Spleen (tissue), 11 donors: ENCODE data around the gene RND3. TPM values are rescaled to one million over a fixed set of nuclear protein-coding genes. Genes with fewer than 3 reads are reported as not detected.

Experiments
- DNase-seq: peaks from one replicate; pipeline ENCODE4 v3.0.0-alpha.2; 2020
- H3K27ac ChIP-seq, 8 donors: fragments of 200-600 bp; sonication (generic) in 7 of 8; 1 replicate in 4 of 8; 2 replicates in 4 of 8; pipeline versions ENCODE4 v1.5.0 to v1.8.0; 2016 to 2021; ENCODE audit warnings: inconsistent platforms in 4 of 8, mild to moderate bottlenecking in 4 of 8, moderate library complexity in 1 of 8
- H3K27me3 ChIP-seq, 7 donors: fragments of 200-600 bp; sonication (generic) in 6 of 7; replicated peaks in 1 of 7; 1 replicate in 4 of 7; 2 replicates in 3 of 7; pipeline versions ENCODE4 v1.5.0 to v1.8.0; 2016 to 2021; ENCODE audit warnings: inconsistent platforms in 3 of 7, mild to moderate bottlenecking in 1 of 7
- H3K36me3 ChIP-seq, 6 donors: fragments of 200-600 bp; sonication (generic) in 5 of 6; 1 replicate in 4 of 6; 2 replicates in 2 of 6; pipeline versions ENCODE4 v1.5.0 to v1.8.0; 2016 to 2021; ENCODE audit warnings: inconsistent platforms in 2 of 6
- H3K4me1 ChIP-seq, 6 donors: fragments of 200-600 bp; sonication (generic) in 5 of 6; 1 replicate in 3 of 6; 2 replicates in 3 of 6; pipeline versions ENCODE4 v1.5.0 to v1.8.0; 2016 to 2021; ENCODE audit warnings: inconsistent platforms in 3 of 6
- H3K4me3 ChIP-seq, 8 donors: fragments of 200-600 bp; sonication (generic) in 7 of 8; 1 replicate in 4 of 8; 2 replicates in 4 of 8; pipeline versions ENCODE4 v1.5.0 to v1.8.0; 2016 to 2021; ENCODE audit warnings: inconsistent platforms in 4 of 8, mild to moderate bottlenecking in 4 of 8, moderate library complexity in 2 of 8
- H3K9me3 ChIP-seq, 8 donors: fragments of 200-600 bp; sonication (generic) in 7 of 8; 1 replicate in 4 of 8; 2 replicates in 4 of 8; pipeline versions ENCODE4 v1.5.0 to v1.8.0; 2016 to 2021; ENCODE audit warnings: inconsistent platforms in 4 of 8
- CTCF ChIP-seq, 11 experiments: fragments of 200-600 bp in 7 of 11; fragments of 450-650 bp in 4 of 11; sonication (generic) in 4 of 11; IDR thresholded peaks in 8 of 11; conservative IDR thresholded peaks in 3 of 11; 1 replicate in 7 of 11; 2 replicates in 4 of 11; pipeline versions ENCODE4 v1.4.0 to v1.8.0; 2016 to 2021; ENCODE audit warnings: antibody characterized with exemption in 11 of 11, inconsistent platforms in 4 of 11, mild to moderate bottlenecking in 1 of 11
- POLR2A ChIP-seq, 3 donors: fragments of 450-650 bp; IDR thresholded peaks; one replicate each; pipeline ENCODE4 v1.5.1; 2017; ENCODE audit warnings: antibody characterized with exemption in 3 of 3, mild to moderate bottlenecking in 1 of 3
- POLR2AphosphoS5 ChIP-seq, 3 donors: sonication (generic); formaldehyde crosslinking; IDR thresholded peaks; one replicate each; pipeline ENCODE4 v1.5.1; 2017; ENCODE audit warnings: antibody characterized with exemption in 3 of 3
- WGBS, 5 donors: extraction: QIAGEN DNeasy Blood & Tissue Kit in 3 of 5; methylation state at CpG; one replicate each; pipeline versions ENCODE4 v1.1.5 to v1.1.7; 2013 to 2018; 5-methylcytosine and 5-hydroxymethylcytosine counted together
- intact Hi-C: fragments of 100-400 bp; cut with DNase I; formaldehyde crosslinking; loops from one replicate; pipeline ENCODE4 v1.15.0; 2023; ENCODE audit warnings: low total_unique reads
- polyA plus RNA-seq, 3 donors: library from polyadenylated mRNA; stranded (reverse); fragments of 200-250 nt; gene quantifications; one replicate each; pipeline ENCODE4 v1.2.1, GENCODE V29; 2013
- total RNA-seq, 7 donors: library from RNA; depleted of rRNA in 3 of 7; stranded (reverse); fragments of >200 nt in 3 of 7; fragmentation: NEBNext Ultra II Directional in 4 of 7; extraction: Animal tissue kit (Norgen Biotek cat#: 25700) in 4 of 7; gene quantifications; one replicate each; pipeline versions ENCODE4 v1.1.0 to v1.2.1, GENCODE V29; 2016 to 2021
- donor health status: healthy with polysubstance abuse.
- donor health status: DM: no; HTN: no; CAD: no; lungs with moderate emphysema.
- donor health status: DM: no; HTN: no; CAD: no.
- donor health status: Bipolar disorder and iron deficiency.
- donor health status: healthy.
- donor health status: DM: no; HTN: no; CAD: no.
- donor health status: DM: yes; HTN: yes; CAD: no.

Gene RND3
- total and polyA plus RNA-seq, 10 donors: 10.3 to 97.0 (median 57.8) TPM

GRCh38 chr2:150482111-150482510 is 5.4 kb downstream of the RND3 start:
- intact Hi-C loops: no loop called here
- Histone ChIP-seq H3K36me3 (no peaks in the 10 kb centered on the region), H3K27me3 (peaks cover 0 to 33% (median 27%) of the 10 kb centered on the region in 7 donors), H3K9me3 (no peaks in the 10 kb centered on the region), H3K27ac (peak overlapping the region in 2 of 8 donors; percentile 82), H3K4me1 (peaks cover 0 to 30% (median 17%) of the 10 kb centered on the region in 6 donors), H3K4me3 (peak overlapping the region in 2 of 8 donors; percentile 57 to 70)
- no peak for DNase-seq
- no peak for TF ChIP-seq POLR2A (IDR thresholded peaks at IDR 0.05)
- TF ChIP-seq POLR2AphosphoS5 (IDR thresholded peaks at IDR 0.05): no peak
- TF ChIP-seq CTCF (IDR thresholded peaks at IDR 0.05 in 8 of 11, conservative IDR thresholded peaks at IDR 0.05 in 3 of 11): no peak

GRCh38 chr2:150480971-150481830 is 6.3 kb downstream of the RND3 start:
- H3K4me1 ChIP-seq: peaks cover 0 to 22% (median 10%) of the 10 kb centered on the region in 6 donors
- 79 to 85% (median 84%) methylated on average over 6 of the region's 6 CpGs for WGBS, 5 donors
- no peak for TF ChIP-seq POLR2A (IDR thresholded peaks at IDR 0.05)
- no peak for TF ChIP-seq POLR2AphosphoS5 (IDR thresholded peaks at IDR 0.05)
- TF ChIP-seq CTCF (IDR thresholded peaks at IDR 0.05 in 8 of 11, conservative IDR thresholded peaks at IDR 0.05 in 3 of 11): no peak
- no peak for DNase-seq
- intact Hi-C loops: no loop called here
- H3K27me3 ChIP-seq: peaks cover 0 to 24% (median 20%) of the 10 kb centered on the region in 7 donors
- peak overlapping the region in 1 of 8 donors; percentile 17 for H3K4me3 ChIP-seq
- H3K27ac ChIP-seq: peak overlapping the region in 5 of 8 donors; percentile 4 to 82 (median 26)
- no peaks in the 10 kb centered on the region for H3K9me3 ChIP-seq
- H3K36me3 ChIP-seq: no peaks in the 10 kb centered on the region

GRCh38 chr2:150480241-150480640 is 7.2 kb downstream of the RND3 start:
- no peak for DNase-seq
- peaks cover 0 to 17% (median under 1%) of the 10 kb centered on the region in 6 donors for H3K4me1 ChIP-seq
- intact Hi-C loops: no loop called here
- H3K4me3 ChIP-seq: peak overlapping the region in 1 of 8 donors; percentile 17
- no peaks in the 10 kb centered on the region for H3K36me3 ChIP-seq
- peaks cover 0 to 15% (median 10%) of the 10 kb centered on the region in 7 donors for H3K27me3 ChIP-seq
- no peaks in the 10 kb centered on the region for H3K9me3 ChIP-seq
- peak overlapping the region in 5 of 8 donors; percentile 3 to 82 (median 26) for H3K27ac ChIP-seq
- TF ChIP-seq POLR2A (IDR thresholded peaks at IDR 0.05) (no peak), POLR2AphosphoS5 (IDR thresholded peaks at IDR 0.05) (peak in 1 of 3 donors; percentile 26)
- 60 to 83% (median 71%) methylated on average over 5 of the region's 5 CpGs for WGBS, 5 donors

GRCh38 chr2:150479075-150479915 is 8.2 kb downstream of the RND3 start:
- TF ChIP-seq POLR2AphosphoS5 (IDR thresholded peaks at IDR 0.05): no peak
- no peak for TF ChIP-seq POLR2A (IDR thresholded peaks at IDR 0.05)
- TF ChIP-seq CTCF (IDR thresholded peaks at IDR 0.05 in 8 of 11, conservative IDR thresholded peaks at IDR 0.05 in 3 of 11): no peak
- Histone ChIP-seq H3K4me3 (peak overlapping the region in 2 of 8 donors; percentile 5 to 12), H3K9me3 (no peaks in the 10 kb centered on the region), H3K27me3 (peaks cover 0 to 5% (median under 1%) of the 10 kb centered on the region in 7 donors), H3K27ac (peak overlapping the region in 6 of 8 donors; percentile 1 to 82 (median 44)), H3K36me3 (no peaks in the 10 kb centered on the region), H3K4me1 (peaks cover 0 to 25% (median 0%) of the 10 kb centered on the region in 6 donors)
- no peak for DNase-seq
- intact Hi-C loops: no loop called here
- 69 to 78% (median 76%) methylated on average over 3 of the region's 3 CpGs for WGBS, 5 donors
